HEK293 (cell line): Measurements from ENCODE around the gene TOR4A.
A peak's percentile ranks its signal among the peaks of the same experiment; 100 is the strongest.

ENCODE experiments used
- BCL11A ChIP-seq: fragments of 450-650 bp; formaldehyde crosslinking; IDR thresholded peaks from 2 replicates; pipeline ENCODE4 v1.5.1; 2016; ENCODE audit warnings: low read depth, missing biosample characterization, missing genetic modification characterization
- GLI4 ChIP-seq: fragments of 450-650 bp; formaldehyde crosslinking; IDR thresholded peaks from 2 replicates; pipeline ENCODE4 v1.5.1; 2016; ENCODE audit warnings: missing biosample characterization, missing genetic modification characterization
- KLF1 ChIP-seq: fragments of 450-650 bp; formaldehyde crosslinking; IDR thresholded peaks from 2 replicates; pipeline ENCODE4 v1.5.1; 2016; ENCODE audit warnings: missing biosample characterization, missing genetic modification characterization
- KLF10 ChIP-seq: fragments of 450-650 bp; IDR thresholded peaks from 2 replicates; pipeline ENCODE4 v1.5.1; 2018; ENCODE audit warnings: missing biosample characterization, mild to moderate bottlenecking, missing genetic modification characterization
- KLF17 ChIP-seq: fragments of 450-650 bp; formaldehyde crosslinking; IDR thresholded peaks from 2 replicates; pipeline ENCODE4 v1.5.1; 2016; ENCODE audit warnings: missing biosample characterization, missing genetic modification characterization
- MYNN ChIP-seq: fragments of 450-650 bp; formaldehyde crosslinking; IDR thresholded peaks from 2 replicates; pipeline ENCODE4 v1.5.1; 2016; ENCODE audit warnings: missing biosample characterization, missing genetic modification characterization, borderline replicate concordance
- PATZ1 ChIP-seq: fragments of 450-650 bp; formaldehyde crosslinking; IDR thresholded peaks from 2 replicates; pipeline ENCODE4 v1.5.1; 2016; ENCODE audit warnings: missing biosample characterization, missing genetic modification characterization
- PRDM10 ChIP-seq: fragments of 450-650 bp; formaldehyde crosslinking; IDR thresholded peaks from 2 replicates; pipeline ENCODE4 v1.5.1; 2016; ENCODE audit warnings: missing biosample characterization, missing genetic modification characterization
- SP3 ChIP-seq: fragments of 450-650 bp; formaldehyde crosslinking; IDR thresholded peaks from 2 replicates; pipeline ENCODE4 v1.5.1; 2016; ENCODE audit warnings: missing biosample characterization, missing genetic modification characterization
- ZBTB11 ChIP-seq: fragments of 450-650 bp; formaldehyde crosslinking; conservative IDR thresholded peaks from 2 replicates; pipeline ENCODE4 v1.5.1; 2016; ENCODE audit warnings: low read depth, missing biosample characterization, missing genetic modification characterization
- ZBTB20 ChIP-seq: fragments of 450-650 bp; formaldehyde crosslinking; IDR thresholded peaks from 2 replicates; pipeline ENCODE4 v1.5.1; 2016; ENCODE audit warnings: missing biosample characterization, missing genetic modification characterization
- ZBTB26 ChIP-seq: fragments of 450-650 bp; formaldehyde crosslinking; optimal IDR thresholded peaks from 2 replicates; pipeline ENCODE3; 2016; ENCODE audit warnings: missing biosample characterization, mild to moderate bottlenecking, missing genetic modification characterization
- ZNF10 ChIP-seq: fragments of 450-650 bp; formaldehyde crosslinking; IDR thresholded peaks from 2 replicates; pipeline ENCODE4 v1.5.1; 2017; ENCODE audit warnings: missing biosample characterization, missing genetic modification characterization
- ZNF133 ChIP-seq: fragments of 450-650 bp; formaldehyde crosslinking; IDR thresholded peaks from 2 replicates; pipeline ENCODE4 v1.5.1; 2016; ENCODE audit warnings: missing biosample characterization, missing genetic modification characterization
- ZNF148 ChIP-seq: fragments of 450-650 bp; formaldehyde crosslinking; IDR thresholded peaks from 2 replicates; pipeline ENCODE4 v1.5.0; 2017; ENCODE audit warnings: missing biosample characterization, missing genetic modification characterization, borderline replicate concordance
- ZNF18 ChIP-seq: fragments of 450-650 bp; formaldehyde crosslinking; IDR thresholded peaks from 2 replicates; pipeline ENCODE4 v1.5.1; 2016; ENCODE audit warnings: missing biosample characterization, missing genetic modification characterization
- ZNF416 ChIP-seq: fragments of 450-650 bp; formaldehyde crosslinking; IDR thresholded peaks from 2 replicates; pipeline ENCODE4 v1.5.1; 2016; ENCODE audit warnings: missing biosample characterization, missing genetic modification characterization
- ZNF423 ChIP-seq: fragments of 450-650 bp; formaldehyde crosslinking; IDR thresholded peaks from 2 replicates; pipeline ENCODE4 v1.5.1; 2016; ENCODE audit warnings: missing biosample characterization, missing genetic modification characterization
- ZNF549 ChIP-seq: fragments of 450-650 bp; IDR thresholded peaks from 2 replicates; pipeline ENCODE4 v1.5.1; 2018; ENCODE audit warnings: missing biosample characterization, missing genetic modification characterization, mild to moderate bottlenecking, inconsistent platforms, moderate library complexity
- ZNF639 ChIP-seq: fragments of 450-650 bp; formaldehyde crosslinking; IDR thresholded peaks from 2 replicates; pipeline ENCODE4 v1.5.1; 2016; ENCODE audit warnings: missing biosample characterization, missing genetic modification characterization
- ZNF660 ChIP-seq: fragments of 450-650 bp; IDR thresholded peaks from 2 replicates; pipeline ENCODE4 v1.5.1; 2018; ENCODE audit warnings: missing biosample characterization, mild to moderate bottlenecking, missing genetic modification characterization

Gene TOR4A

GRCh38 chr9:137241490-137242268 lies 35.8 kb upstream of the TOR4A start (continued):
- TF ChIP-seq ZBTB11 (tag by site-specific recombination) (no peak), BCL11A (tag by site-specific recombination) (0 out of 2 replicates have a peak, but pooled peaks have one; percentile 15), ZNF10 (tag by site-specific recombination) (no peak), ZNF423 (tag by site-specific recombination) (no peak), GLI4 (tag by site-specific recombination) (no peak), ZBTB26 (tag by site-specific recombination) (peak; percentile 37), ZNF549 (tag by site-specific recombination) (no peak), PATZ1 (0 out of 2 replicates have a peak, but pooled peaks have one; percentile 37), SP3 (no peak), KLF17 (peak; percentile 21; the same call in 1 of the 2 replicates), ZNF148 (tag by site-specific recombination) (peak; percentile 20; the same call in 1 of the 2 replicates), ZNF18 (tag by site-specific recombination) (no peak), KLF10 (0 out of 2 replicates have a peak, but pooled peaks have one; percentile 1), ZNF416 (tag by site-specific recombination) (no peak), KLF1 (tag by site-specific recombination) (peak; percentile 53), MYNN (no peak), ZNF639 (tag by site-specific recombination) (no peak), PRDM10 (no peak), ZNF660 (0 out of 2 replicates have a peak, but pooled peaks have one; percentile 2), ZNF133 (tag by site-specific recombination) (no peak), ZBTB20 (tag by site-specific recombination) (peak; percentile 57)
